ENCODE data around the gene TEX13A. TPM values are rescaled to one million over a fixed set of nuclear protein-coding genes. Genes with fewer than 3 reads are reported as not detected.
"Not testable (repeated sequence)": the region's sequence is repeated elsewhere in the genome, so short reads cannot be mapped to it uniquely, and the experiment has no call there.

The TEX13A gene
- not detected for polyA plus RNA-seq (2012; ENCODE audit: missing spikeins)

GRCh38 chrX:105220636-105221035, at the start of gene TEX13A:
Gene TEX13A, minus strand, starts transcription at chrX:105220694. Its CDS starts 297 bp downstream, at chrX:105220397.
- DNase-seq (ENCODE audit: insufficient read length) = no peak

DNA sequence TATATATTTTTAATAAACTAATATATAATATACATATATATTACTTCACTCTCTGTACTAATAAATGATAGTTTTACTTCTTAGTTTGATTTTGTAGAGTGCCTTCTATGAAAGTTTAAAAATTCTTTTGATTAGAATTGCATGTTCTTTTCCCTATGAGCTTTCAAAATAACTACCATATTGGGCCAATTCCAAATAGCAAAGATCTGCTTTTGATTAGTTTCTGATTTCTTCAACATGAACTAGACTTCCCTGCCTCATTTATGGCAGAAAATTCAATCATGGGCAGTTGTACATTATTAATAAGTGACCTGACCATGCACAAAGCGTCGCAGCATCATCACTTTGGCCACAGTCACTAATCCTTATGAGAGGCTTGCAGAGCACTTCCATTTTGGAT, 48.9 kb upstream of the TEX13A start:
- TF ChIP-seq POLR2AphosphoS5 (IDR thresholded peaks at IDR 0.05; ENCODE audit: low read depth, low read length) (no peak), POLR2A (IDR thresholded peaks at IDR 0.05; ENCODE audit: low read depth, low read length) (no peak)
- DNase-seq (ENCODE audit: insufficient read length) (no peak), FAIRE-seq (no peak)

More at GRCh38 chrX:105220636-105221035, at the start of gene TEX13A:
- no peak for FAIRE-seq
- no peak for TF ChIP-seq POLR2AphosphoS5 (IDR thresholded peaks at IDR 0.05; ENCODE audit: low read depth, low read length)
- no peak for TF ChIP-seq TAF1 (IDR thresholded peaks at IDR 0.05; ENCODE audit: borderline replicate concordance, low read depth, low read length)
- TF ChIP-seq POLR2A (IDR thresholded peaks at IDR 0.05; ENCODE audit: low read depth, low read length) = no peak

GRCh38 chrX:105267167-105267566, 46.7 kb upstream of the TEX13A start:
- TF ChIP-seq POLR2A (IDR thresholded peaks at IDR 0.05; ENCODE audit: low read depth, low read length) (no peak), TAF1 (IDR thresholded peaks at IDR 0.05; ENCODE audit: borderline replicate concordance, low read depth, low read length) (no peak), POLR2AphosphoS5 (IDR thresholded peaks at IDR 0.05; ENCODE audit: low read depth, low read length) (no peak)
- no peak for FAIRE-seq
- DNase-seq (ENCODE audit: insufficient read length) = no peak

GRCh38 chrX:105266456-105266855, 46.0 kb upstream of the TEX13A start:
- FAIRE-seq (no peak), DNase-seq (ENCODE audit: insufficient read length) (no peak)
- no peak for TF ChIP-seq POLR2AphosphoS5 (IDR thresholded peaks at IDR 0.05; ENCODE audit: low read depth, low read length)
- no peak for TF ChIP-seq POLR2A (IDR thresholded peaks at IDR 0.05; ENCODE audit: low read depth, low read length)
- no peak for TF ChIP-seq TAF1 (IDR thresholded peaks at IDR 0.05; ENCODE audit: borderline replicate concordance, low read depth, low read length)

DNA sequence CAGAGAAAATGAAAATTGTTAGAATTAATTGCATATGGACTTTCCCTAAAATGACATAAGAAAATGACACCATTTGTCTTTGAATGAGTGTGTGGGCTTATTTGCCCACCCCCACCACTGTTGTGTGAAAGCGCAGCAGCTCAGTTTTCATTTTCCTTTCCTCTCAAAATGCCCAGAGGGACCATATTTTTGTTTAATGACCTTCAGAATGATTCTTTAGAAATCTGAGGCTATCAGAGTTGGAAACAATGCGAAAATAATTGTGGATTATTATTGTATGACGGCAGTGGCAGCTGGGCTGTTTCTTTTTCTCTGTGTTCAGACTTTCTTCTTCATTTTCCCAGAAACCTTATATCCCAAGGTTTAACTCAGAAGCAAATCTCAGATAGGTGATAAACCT, 44.6 kb upstream of the TEX13A start:
- DNase-seq (ENCODE audit: insufficient read length) (no peak), FAIRE-seq (no peak)
- TF ChIP-seq TAF1 (IDR thresholded peaks at IDR 0.05; ENCODE audit: borderline replicate concordance, low read depth, low read length) (no peak), POLR2A (IDR thresholded peaks at IDR 0.05; ENCODE audit: low read depth, low read length) (no peak), POLR2AphosphoS5 (IDR thresholded peaks at IDR 0.05; ENCODE audit: low read depth, low read length) (no peak)

GRCh38 chrX:105263801-105264200, 43.3 kb upstream of the TEX13A start:
- TF ChIP-seq POLR2A (IDR thresholded peaks at IDR 0.05; ENCODE audit: low read depth, low read length) = no peak
- no peak for TF ChIP-seq TAF1 (IDR thresholded peaks at IDR 0.05; ENCODE audit: borderline replicate concordance, low read depth, low read length)
- no peak for TF ChIP-seq POLR2AphosphoS5 (IDR thresholded peaks at IDR 0.05; ENCODE audit: low read depth, low read length)
- FAIRE-seq (no peak), DNase-seq (ENCODE audit: insufficient read length) (no peak)

DNA sequence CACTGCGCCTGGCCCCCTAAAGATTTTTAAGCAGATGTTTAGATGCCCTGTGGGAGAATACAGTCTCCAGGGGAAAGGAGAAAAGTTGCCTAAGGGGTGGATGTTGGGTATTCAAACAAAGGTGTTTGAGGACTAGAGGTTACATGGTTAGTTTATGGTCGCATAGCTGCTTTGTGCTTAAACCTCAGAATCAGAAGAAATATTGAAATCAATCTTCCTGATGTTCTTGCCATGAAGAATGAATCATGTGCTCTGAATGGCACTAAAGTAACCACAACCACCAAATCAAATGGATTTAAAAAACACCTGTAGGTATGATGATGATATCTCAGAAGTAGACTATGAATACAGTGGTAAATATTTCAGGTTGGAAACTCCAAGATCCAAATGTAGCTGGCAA, 42.7 kb upstream of the TEX13A start:
- DNase-seq (ENCODE audit: insufficient read length) = no peak
- TF ChIP-seq POLR2AphosphoS5 (IDR thresholded peaks at IDR 0.05; ENCODE audit: low read depth, low read length) = no peak
- TF ChIP-seq POLR2A (IDR thresholded peaks at IDR 0.05; ENCODE audit: low read depth, low read length) = no peak
- no peak for TF ChIP-seq TAF1 (IDR thresholded peaks at IDR 0.05; ENCODE audit: borderline replicate concordance, low read depth, low read length)
- FAIRE-seq = no peak

DNA sequence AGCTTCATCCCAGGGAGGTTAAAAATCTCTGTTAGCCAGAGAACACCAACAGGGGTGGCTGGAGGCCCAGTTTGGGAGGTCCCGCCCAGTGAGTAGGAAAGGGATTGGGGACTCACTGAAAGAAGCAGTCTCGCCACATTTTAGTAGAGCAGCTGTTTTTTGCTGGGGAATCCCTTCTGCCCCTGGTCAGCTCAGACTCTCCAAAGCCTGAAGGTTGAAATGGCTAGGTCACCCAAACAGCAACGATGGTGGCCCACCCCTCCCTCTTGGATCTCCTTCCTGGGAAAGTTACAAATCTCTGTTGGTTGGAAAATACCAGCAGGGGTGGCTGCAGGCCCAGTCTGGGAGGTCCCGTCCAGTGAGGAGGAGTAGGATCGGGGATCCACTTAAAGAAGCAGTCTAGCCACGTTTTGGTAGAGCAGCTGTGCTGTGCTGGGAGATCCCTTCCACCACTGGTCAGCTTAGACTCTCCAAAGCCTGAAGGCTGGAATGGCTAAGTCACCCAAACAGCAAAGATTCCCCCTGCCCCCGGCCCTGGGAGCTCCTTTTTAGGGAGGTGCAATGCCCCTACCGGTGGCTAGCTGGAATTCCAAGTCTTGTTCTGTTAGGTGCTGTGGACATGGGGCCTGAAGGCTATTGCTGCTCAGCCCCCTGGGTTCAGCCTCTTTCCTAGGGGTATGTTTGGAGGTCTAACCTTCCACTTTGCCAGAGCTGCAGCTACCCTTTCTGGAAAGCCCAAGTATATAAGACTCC, 40.0 kb upstream of the TEX13A start:
- no peak for FAIRE-seq
- TF ChIP-seq POLR2A (IDR thresholded peaks at IDR 0.05; ENCODE audit: low read depth, low read length) (no peak), TAF1 (IDR thresholded peaks at IDR 0.05; ENCODE audit: borderline replicate concordance, low read depth, low read length) (no peak), POLR2AphosphoS5 (IDR thresholded peaks at IDR 0.05; ENCODE audit: low read depth, low read length) (no peak)
- no peak for DNase-seq (ENCODE audit: insufficient read length)

- TF ChIP-seq TAF1 (IDR thresholded peaks at IDR 0.05; ENCODE audit: borderline replicate concordance, low read depth, low read length) (no peak), POLR2AphosphoS5 (IDR thresholded peaks at IDR 0.05; ENCODE audit: low read depth, low read length) (no peak), POLR2A (IDR thresholded peaks at IDR 0.05; ENCODE audit: low read depth, low read length) (no peak)
- FAIRE-seq (no peak), DNase-seq (ENCODE audit: insufficient read length) (no peak)
Measured at GRCh38 chrX:105241056-105241455, 20.6 kb upstream of the TEX13A start.

- not testable (repeated sequence) for DNase-seq (ENCODE audit: insufficient read length); FAIRE-seq
Measured at GRCh38 chrX:105237407-105237806, 16.9 kb upstream of the TEX13A start.

DNA sequence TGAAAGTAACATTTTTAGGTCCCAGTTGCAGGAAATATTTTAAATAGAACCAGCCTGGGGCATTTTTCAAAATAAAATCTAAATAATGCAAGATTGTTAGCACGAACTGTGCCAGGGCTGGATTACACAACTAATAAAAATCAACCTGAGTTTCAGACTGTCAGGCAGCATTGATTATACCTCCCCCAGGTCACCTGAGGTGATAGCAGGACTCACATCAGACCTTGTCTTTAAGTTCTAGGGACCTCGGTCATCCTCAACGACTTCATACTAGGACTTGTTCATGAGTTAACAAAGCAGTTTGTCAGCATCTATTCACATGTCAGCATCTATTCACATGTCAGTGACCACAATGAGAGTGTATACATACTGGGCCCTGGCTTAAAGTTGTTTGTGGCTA, 8.7 kb upstream of the TEX13A start:
- FAIRE-seq (no peak), DNase-seq (ENCODE audit: insufficient read length) (no peak)
- TF ChIP-seq TAF1 (IDR thresholded peaks at IDR 0.05; ENCODE audit: borderline replicate concordance, low read depth, low read length) = no peak

GRCh38 chrX:105228602-105229001, 8.1 kb upstream of the TEX13A start:
- TF ChIP-seq POLR2AphosphoS5 (IDR thresholded peaks at IDR 0.05; ENCODE audit: low read depth, low read length) (no peak), TAF1 (IDR thresholded peaks at IDR 0.05; ENCODE audit: borderline replicate concordance, low read depth, low read length) (no peak), POLR2A (IDR thresholded peaks at IDR 0.05; ENCODE audit: low read depth, low read length) (no peak)
- FAIRE-seq (no peak), DNase-seq (ENCODE audit: insufficient read length) (no peak)

GRCh38 chrX:105226499-105226898, 6.0 kb upstream of the TEX13A start:
- no peak for FAIRE-seq
- DNase-seq (ENCODE audit: insufficient read length) = no peak

More at GRCh38 chrX:105226499-105226898, 6.0 kb upstream of the TEX13A start:
- TF ChIP-seq TAF1 (IDR thresholded peaks at IDR 0.05; ENCODE audit: borderline replicate concordance, low read depth, low read length) (no peak), POLR2AphosphoS5 (IDR thresholded peaks at IDR 0.05; ENCODE audit: low read depth, low read length) (no peak), POLR2A (IDR thresholded peaks at IDR 0.05; ENCODE audit: low read depth, low read length) (no peak)
